Peyer's patch (tissue), 4 donors: ENCODE measurements around the gene OR52E8.

Source experiments
- CTCF ChIP-seq, 6 experiments: fragments of 450-650 bp in 4 of 6; fragments of 200-600 bp in 2 of 6; sonication (generic) in 1 of 6; IDR thresholded peaks; one replicate each; pipeline ENCODE4 v1.5.1; 2017 to 2019; ENCODE audit warnings: antibody characterized with exemption in 6 of 6, mild to moderate bottlenecking in 3 of 6, moderate library complexity in 1 of 6
- POLR2A ChIP-seq, 2 donors: fragments of 450-650 bp; IDR thresholded peaks; one replicate each; pipeline ENCODE4 v1.5.1; 2017; ENCODE audit warnings: antibody characterized with exemption in 2 of 2, mild to moderate bottlenecking in 2 of 2, moderate library complexity in 2 of 2

GRCh38 chr11:5846701-5847100, 10.8 kb downstream of the OR52E8 start:
- TF ChIP-seq CTCF (IDR thresholded peaks at IDR 0.05), result no peak
- no peak for TF ChIP-seq POLR2A (IDR thresholded peaks at IDR 0.05)
